Uterus (tissue), 2 donors: ENCODE data around the gene NAA60.

ENCODE experiments used
- CTCF ChIP-seq, 4 experiments: fragments of 200-600 bp in 2 of 4; fragments of 450-650 bp in 2 of 4; sonication (generic) in 2 of 4; IDR thresholded peaks; one replicate each; pipeline ENCODE4 v1.5.1; 2016 to 2019; ENCODE audit warnings: antibody characterized with exemption in 4 of 4, mild to moderate bottlenecking in 2 of 4, moderate library complexity in 1 of 4
- POLR2A ChIP-seq, 2 donors: fragments of 450-650 bp; IDR thresholded peaks; one replicate each; pipeline ENCODE4 v1.6.1; 2016; ENCODE audit warnings: antibody characterized with exemption in 2 of 2, mild to moderate bottlenecking in 1 of 2, moderate library complexity in 1 of 2

DNA sequence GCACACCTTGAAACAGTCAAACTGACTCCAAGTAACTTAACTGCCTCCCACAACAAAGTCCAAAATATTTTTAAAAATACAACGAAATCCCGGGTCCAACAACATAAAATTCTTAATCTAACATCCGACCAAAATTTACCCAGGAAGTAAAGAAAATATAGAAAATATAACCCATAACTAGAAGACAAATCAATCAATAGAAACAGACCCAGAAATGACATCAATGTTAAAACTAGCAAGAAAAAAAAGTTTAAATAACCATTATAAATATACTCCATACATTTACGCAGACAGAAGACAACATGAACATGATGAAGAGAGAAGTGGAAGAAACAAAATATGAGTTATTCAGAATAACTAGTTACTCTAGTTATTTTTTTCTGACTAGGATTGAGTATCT is 3.8 kb upstream of the NAA60 start:
- TF ChIP-seq CTCF (IDR thresholded peaks at IDR 0.05) (no peak), POLR2A (IDR thresholded peaks at IDR 0.05) (no peak)
